ENCODE results near the gene PDE4D. TPM values are rescaled to one million over a fixed set of nuclear protein-coding genes. Genes with fewer than 3 reads are reported as not detected.

PDE4D gene
- total RNA-seq, 4 donors from 2014 or later, result 35.0 to 121 (median 63.4) TPM

GRCh38 chr5:59547731-59548130 is 345.8 kb downstream of the PDE4D start:
- Histone ChIP-seq H3K27me3 (no peaks in the 10 kb centered on the region), H3K9me3 (no peaks in the 10 kb centered on the region), H3K4me3 (no peak overlapping the region), H3K27ac (no peak overlapping the region), H3K36me3 (no peaks in the 10 kb centered on the region), H3K4me1 (peaks cover 0 to 16% (median 6%) of the 10 kb centered on the region in 3 donors)
- 65 to 71% methylated on average over 3 of the region's 3 CpGs for WGBS, 2 donors (ENCODE audit: low coverage in 1 of 2)
- TF ChIP-seq EP300 (IDR thresholded peaks at IDR 0.05) (no peak), POLR2AphosphoS5 (IDR thresholded peaks at IDR 0.05) (no peak), CTCF (IDR thresholded peaks at IDR 0.05) (no peak), POLR2A (IDR thresholded peaks at IDR 0.05) (no peak)
- no peak for ATAC-seq

GRCh38 chr5:59544573-59544972 is 349.0 kb downstream of the PDE4D start:
- H3K27ac ChIP-seq, result no peak overlapping the region
- H3K4me3 ChIP-seq, result no peak overlapping the region
- TF ChIP-seq POLR2A (IDR thresholded peaks at IDR 0.05), result no peak
- TF ChIP-seq POLR2AphosphoS5 (IDR thresholded peaks at IDR 0.05), result no peak
- TF ChIP-seq CTCF (IDR thresholded peaks at IDR 0.05), result no peak
- TF ChIP-seq EP300 (IDR thresholded peaks at IDR 0.05), result no peak
- WGBS, 2 donors (ENCODE audit: low coverage in 1 of 2), result 88 to 97% methylated on average over 2 of the region's 2 CpGs
- H3K4me1 ChIP-seq, result peaks cover 0 to 27% (median 6%) of the 10 kb centered on the region in 3 donors
- no peak for ATAC-seq
- no peaks in the 10 kb centered on the region for H3K27me3 ChIP-seq
- H3K9me3 ChIP-seq, result no peaks in the 10 kb centered on the region
- H3K36me3 ChIP-seq, result no peaks in the 10 kb centered on the region

- Histone ChIP-seq H3K4me1 (peaks cover 0 to 27% (median 6%) of the 10 kb centered on the region in 3 donors), H3K9me3 (no peaks in the 10 kb centered on the region), H3K27me3 (no peaks in the 10 kb centered on the region), H3K4me3 (no peak overlapping the region), H3K27ac (peak overlapping the region in 1 of 4 donors; percentile 9), H3K36me3 (no peaks in the 10 kb centered on the region)
- peak; percentile 28 for ATAC-seq
- WGBS, 2 donors (ENCODE audit: low coverage in 1 of 2), result 52% methylated on average over 2 of the region's 2 CpGs; no CpG with 5 or more reads in 1 of the 2 donors
- TF ChIP-seq EP300 (IDR thresholded peaks at IDR 0.05) (no peak), POLR2AphosphoS5 (IDR thresholded peaks at IDR 0.05) (no peak), POLR2A (IDR thresholded peaks at IDR 0.05) (no peak), CTCF (IDR thresholded peaks at IDR 0.05) (no peak)
Observed at GRCh38 chr5:59543821-59544442, 349.6 kb downstream of the PDE4D start.

GRCh38 chr5:59542851-59543820 is 350.4 kb downstream of the PDE4D start:
- H3K4me3 ChIP-seq, result no peak overlapping the region
- H3K36me3 ChIP-seq, result no peaks in the 10 kb centered on the region
- WGBS, 2 donors (ENCODE audit: low coverage in 1 of 2), result 13 to 31% methylated on average over 3 to 5 of the region's 6 CpGs
- H3K27ac ChIP-seq, result no peak overlapping the region
- peak; percentile 16 for ATAC-seq
- no peaks in the 10 kb centered on the region for H3K9me3 ChIP-seq
- no peaks in the 10 kb centered on the region for H3K27me3 ChIP-seq
- peaks cover 0 to 27% (median 6%) of the 10 kb centered on the region in 3 donors for H3K4me1 ChIP-seq
- TF ChIP-seq EP300 (IDR thresholded peaks at IDR 0.05) (no peak), POLR2A (IDR thresholded peaks at IDR 0.05) (no peak), POLR2AphosphoS5 (IDR thresholded peaks at IDR 0.05) (no peak), CTCF (IDR thresholded peaks at IDR 0.05) (no peak)
